Mesendoderm (in vitro differentiated cells): ENCODE results near the gene PPP6R3.
A peak's percentile ranks its signal among the peaks of the same experiment; 100 is the strongest.

Experiments used
- DNase-seq: peaks from one replicate; pipeline ENCODE4 v3.0.0; 2013
- H2AK5ac ChIP-seq: 2 replicates; pipeline ENCODE4 v1.6.1; 2013; ENCODE audit warnings: low read length, inconsistent platforms
- H2BK120ac ChIP-seq: 2 replicates; pipeline ENCODE4 v1.6.1; 2013; ENCODE audit warnings: low read depth, mild to moderate bottlenecking, low read length, moderate library complexity, mixed read lengths
- H2BK15ac ChIP-seq: replicated peaks from 2 replicates; pipeline ENCODE4 v1.6.1; 2013; ENCODE audit warnings: low read depth, mild to moderate bottlenecking, moderate library complexity
- H2BK5ac ChIP-seq: 2 replicates; pipeline ENCODE4 v1.6.1; 2013; ENCODE audit warnings: low read length, inconsistent platforms
- H3K18ac ChIP-seq: 2 replicates; pipeline ENCODE4 v1.6.1; 2013; ENCODE audit warnings: mild to moderate bottlenecking, low read length, mixed read lengths
- H3K23ac ChIP-seq: one replicate; pipeline ENCODE4 v1.6.1; 2013; ENCODE audit warnings: low read length
- H3K27ac ChIP-seq: 2 replicates; pipeline ENCODE4 v1.5.1; 2013; ENCODE audit warnings: low read depth, mild to moderate bottlenecking, inconsistent platforms, low read length, moderate library complexity
- H3K27me3 ChIP-seq: 2 replicates; pipeline ENCODE4 v1.6.1; 2013; ENCODE audit warnings: low read length, control low read depth, mild to moderate bottlenecking, inconsistent platforms; ENCODE audit not compliant: insufficient read depth, poor library complexity
- H3K36me3 ChIP-seq: 2 replicates; pipeline ENCODE4 v1.6.1; 2013; ENCODE audit warnings: low read length, inconsistent platforms; ENCODE audit not compliant: control insufficient read depth, insufficient read depth
- H3K4ac ChIP-seq: one replicate; pipeline ENCODE4 v1.6.1; 2013; ENCODE audit warnings: low read depth, mild to moderate bottlenecking, low read length, moderate library complexity
- H3K4me1 ChIP-seq: 2 replicates; pipeline ENCODE4 v1.6.1; 2013; ENCODE audit warnings: low read depth, low read length, inconsistent platforms; ENCODE audit not compliant: control insufficient read depth
- H3K4me2 ChIP-seq: 2 replicates; pipeline ENCODE4 v1.6.1; 2013; ENCODE audit warnings: low read length
- H3K4me3 ChIP-seq: 2 replicates; pipeline ENCODE4 v1.5.1; 2013; ENCODE audit warnings: mild to moderate bottlenecking, low read length
- H3K56ac ChIP-seq: one replicate; pipeline ENCODE4 v1.6.1; 2013; ENCODE audit warnings: low read length
- H3K79me1 ChIP-seq: 2 replicates; pipeline ENCODE4 v1.6.1; 2013; ENCODE audit warnings: low read length, inconsistent platforms
- H3K79me2 ChIP-seq: 2 replicates; pipeline ENCODE4 v1.6.1; 2013; ENCODE audit warnings: mild to moderate bottlenecking, low read length; ENCODE audit not compliant: control insufficient read depth, insufficient read depth
- H3K9ac ChIP-seq: 2 replicates; pipeline ENCODE4 v1.6.1; 2013; ENCODE audit warnings: low read length, inconsistent platforms
- H4K5ac ChIP-seq: one replicate; pipeline ENCODE4 v1.6.1; 2013; ENCODE audit warnings: low read length
- H4K8ac ChIP-seq: one replicate; pipeline ENCODE4 v1.6.1; 2013; ENCODE audit warnings: low read depth, mild to moderate bottlenecking, control low read depth, low read length, moderate library complexity
- WGBS: extraction: QIAGEN DNeasy Blood & Tissue Kit; methylation state at CpG from one replicate; pipeline ENCODE4 v1.1.7; 2013; ENCODE audit warnings: low lambda C conversion rate, missing lambda C conversion rate; ENCODE audit not compliant: insufficient coverage; ENCODE audit errors: extremely low coverage; 5-methylcytosine and 5-hydroxymethylcytosine counted together

The PPP6R3 gene

GRCh38 chr11:68525930-68526329 is 65.4 kb downstream of the PPP6R3 start:
- Histone ChIP-seq H3K56ac (no peak overlapping the region), H3K9ac (no peak overlapping the region), H2BK120ac (no peak overlapping the region), H2AK5ac (no peak overlapping the region), H3K18ac (no peak overlapping the region), H3K23ac (no peak overlapping the region), H4K8ac (no peak overlapping the region), H3K4ac (no peak overlapping the region), H3K36me3 (peaks cover 6% of the 10 kb centered on the region), H4K5ac (no peak overlapping the region), H2BK15ac (no peak overlapping the region), H3K27me3 (no peaks in the 10 kb centered on the region), H2BK5ac (no peak overlapping the region), H3K79me2 (peaks cover 29% of the 10 kb centered on the region), H3K4me1 (no peaks in the 10 kb centered on the region), H3K4me2 (no peak overlapping the region), H3K4me3 (no peak overlapping the region), H3K27ac (no peak overlapping the region), H3K79me1 (peaks cover 22% of the 10 kb centered on the region)
- DNase-seq, result no peak
- WGBS, result no CpG with 5 or more reads among the region's 4 CpGs

GRCh38 chr11:68527585-68527984 is 67.0 kb downstream of the PPP6R3 start:
- Histone ChIP-seq H3K36me3 (peaks cover 2% of the 10 kb centered on the region), H3K4me2 (no peak overlapping the region)
- WGBS, result no CpG with 5 or more reads among the region's 4 CpGs

GRCh38 chr11:68528630-68529029 is 68.1 kb downstream of the PPP6R3 start:
- no CpG with 5 or more reads among the region's 5 CpGs for WGBS
- H3K18ac ChIP-seq, result no peak overlapping the region
- H3K27ac ChIP-seq, result no peak overlapping the region
- peaks cover 34% of the 10 kb centered on the region for H3K79me2 ChIP-seq
- no peak for DNase-seq
- H3K79me1 ChIP-seq, result peaks cover 19% of the 10 kb centered on the region
- H3K4ac ChIP-seq, result no peak overlapping the region
- no peak overlapping the region for H4K8ac ChIP-seq
- no peak overlapping the region for H3K4me3 ChIP-seq
- no peak overlapping the region for H3K4me2 ChIP-seq
- no peak overlapping the region for H2BK5ac ChIP-seq
- no peaks in the 10 kb centered on the region for H3K27me3 ChIP-seq
- no peak overlapping the region for H2BK120ac ChIP-seq
- no peak overlapping the region for H3K9ac ChIP-seq
- no peak overlapping the region for H3K23ac ChIP-seq
- no peak overlapping the region for H2BK15ac ChIP-seq
- H3K36me3 ChIP-seq, result peaks cover 2% of the 10 kb centered on the region
- H2AK5ac ChIP-seq, result no peak overlapping the region
- H3K56ac ChIP-seq, result no peak overlapping the region
- H3K4me1 ChIP-seq, result no peaks in the 10 kb centered on the region
- no peak overlapping the region for H4K5ac ChIP-seq

More at GRCh38 chr11:68527585-68527984, 67.0 kb downstream of the PPP6R3 start:
- H3K79me1 ChIP-seq, result peaks cover 21% of the 10 kb centered on the region
- H3K79me2 ChIP-seq, result peaks cover 34% of the 10 kb centered on the region
- H3K23ac ChIP-seq, result no peak overlapping the region
- H4K8ac ChIP-seq, result no peak overlapping the region
- no peaks in the 10 kb centered on the region for H3K4me1 ChIP-seq
- no peak overlapping the region for H2BK5ac ChIP-seq
- no peak overlapping the region for H3K4me3 ChIP-seq
- H3K18ac ChIP-seq, result no peak overlapping the region
- no peak overlapping the region for H2BK15ac ChIP-seq
- no peak overlapping the region for H3K9ac ChIP-seq
- DNase-seq, result peak; percentile 25
- H3K27me3 ChIP-seq, result no peaks in the 10 kb centered on the region
- H4K5ac ChIP-seq, result no peak overlapping the region
- H3K27ac ChIP-seq, result no peak overlapping the region
- no peak overlapping the region for H2AK5ac ChIP-seq
- H3K56ac ChIP-seq, result no peak overlapping the region
- no peak overlapping the region for H3K4ac ChIP-seq
- no peak overlapping the region for H2BK120ac ChIP-seq

- Histone ChIP-seq H2AK5ac (no peak overlapping the region), H3K79me1 (peaks cover 22% of the 10 kb centered on the region), H3K27ac (no peak overlapping the region), H3K56ac (no peak overlapping the region), H3K36me3 (no peaks in the 10 kb centered on the region), H2BK5ac (no peak overlapping the region), H3K79me2 (peaks cover 42% of the 10 kb centered on the region), H3K4me2 (no peak overlapping the region), H3K4me1 (no peaks in the 10 kb centered on the region), H4K5ac (no peak overlapping the region), H2BK15ac (no peak overlapping the region), H3K27me3 (no peaks in the 10 kb centered on the region), H3K4ac (no peak overlapping the region), H3K23ac (no peak overlapping the region), H2BK120ac (no peak overlapping the region), H3K18ac (no peak overlapping the region), H4K8ac (no peak overlapping the region), H3K9ac (no peak overlapping the region), H3K4me3 (no peak overlapping the region)
- no peak for DNase-seq
- WGBS, result no CpG with 5 or more reads among the region's 4 CpGs
Observed at GRCh38 chr11:68531129-68531693, 70.7 kb downstream of the PPP6R3 start.

- no peak overlapping the region for H3K4me2 ChIP-seq
- H3K56ac ChIP-seq, result no peak overlapping the region
- H4K8ac ChIP-seq, result no peak overlapping the region
- no peaks in the 10 kb centered on the region for H3K27me3 ChIP-seq
- H3K27ac ChIP-seq, result no peak overlapping the region
- no peak overlapping the region for H4K5ac ChIP-seq
- H3K23ac ChIP-seq, result no peak overlapping the region
- H3K79me1 ChIP-seq, result peaks cover 26% of the 10 kb centered on the region
- no peak overlapping the region for H3K9ac ChIP-seq
- H2BK120ac ChIP-seq, result no peak overlapping the region
- H2AK5ac ChIP-seq, result no peak overlapping the region
- H2BK15ac ChIP-seq, result no peak overlapping the region
- WGBS, result no CpG with 5 or more reads among the region's 5 CpGs
- H2BK5ac ChIP-seq, result no peak overlapping the region
- no peak overlapping the region for H3K4ac ChIP-seq
- H3K79me2 ChIP-seq, result peaks cover 41% of the 10 kb centered on the region
- no peak for DNase-seq
- no peak overlapping the region for H3K18ac ChIP-seq
- no peaks in the 10 kb centered on the region for H3K36me3 ChIP-seq
- no peaks in the 10 kb centered on the region for H3K4me1 ChIP-seq
- no peak overlapping the region for H3K4me3 ChIP-seq
Observed at GRCh38 chr11:68532727-68533369, 72.3 kb downstream of the PPP6R3 start.

- H3K56ac ChIP-seq, result no peak overlapping the region
- H3K4me1 ChIP-seq, result no peaks in the 10 kb centered on the region
- H3K79me2 ChIP-seq, result peaks cover 35% of the 10 kb centered on the region
- no peaks in the 10 kb centered on the region for H3K36me3 ChIP-seq
- H4K5ac ChIP-seq, result no peak overlapping the region
- no peak overlapping the region for H3K27ac ChIP-seq
- H3K4ac ChIP-seq, result no peak overlapping the region
- H2BK15ac ChIP-seq, result no peak overlapping the region
- H3K4me2 ChIP-seq, result no peak overlapping the region
- no peak overlapping the region for H3K18ac ChIP-seq
- no peak overlapping the region for H4K8ac ChIP-seq
- DNase-seq, result no peak
- H3K4me3 ChIP-seq, result no peak overlapping the region
- no peak overlapping the region for H3K9ac ChIP-seq
- H3K23ac ChIP-seq, result no peak overlapping the region
- WGBS, result no CpG with 5 or more reads among the region's 7 CpGs
- H2BK5ac ChIP-seq, result no peak overlapping the region
- no peak overlapping the region for H2BK120ac ChIP-seq
- peaks cover 24% of the 10 kb centered on the region for H3K79me1 ChIP-seq
- no peak overlapping the region for H2AK5ac ChIP-seq
- no peaks in the 10 kb centered on the region for H3K27me3 ChIP-seq
Observed at GRCh38 chr11:68533945-68534344, 73.4 kb downstream of the PPP6R3 start.
